ENCODE data around the gene R3HDM4.
"Not testable (repeated sequence)": the region's sequence is repeated elsewhere in the genome, so short reads cannot be mapped to it uniquely, and the experiment has no call there.

Gene R3HDM4

DNA sequence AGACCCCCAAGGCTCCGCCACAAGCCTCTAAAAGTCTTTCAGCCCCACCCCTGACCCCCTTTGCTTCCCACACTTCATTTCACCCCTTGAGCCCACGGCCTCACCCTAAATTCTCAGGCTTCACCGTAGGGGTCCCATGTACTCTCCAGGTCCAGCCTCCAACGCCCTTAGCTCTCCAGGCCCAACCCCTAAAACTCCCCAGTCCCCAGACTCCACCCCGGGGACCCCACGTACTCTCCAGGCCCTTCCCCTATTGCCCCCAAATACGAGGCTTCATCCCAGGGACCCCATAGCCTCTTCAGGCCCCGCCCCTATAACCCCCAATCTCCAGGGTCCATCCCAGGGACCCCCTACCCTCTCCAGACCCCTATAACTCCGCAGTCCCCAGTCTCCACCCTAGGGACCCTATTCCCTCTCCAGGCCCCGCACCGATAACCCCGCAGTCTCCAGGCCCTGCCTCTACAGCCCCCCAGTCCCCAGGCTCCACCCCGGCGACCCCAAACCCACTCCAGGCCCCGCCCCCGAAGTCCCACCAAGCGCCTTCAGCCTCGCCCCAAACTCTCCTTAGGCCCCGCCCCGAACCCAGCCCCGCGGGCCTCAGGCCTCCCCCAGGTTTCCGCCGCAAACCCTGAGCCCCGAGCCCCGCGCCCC lies 20.7 kb downstream of the R3HDM4 start:
- no peak for DNase-seq (ENCODE audit: low spot score)

DNA sequence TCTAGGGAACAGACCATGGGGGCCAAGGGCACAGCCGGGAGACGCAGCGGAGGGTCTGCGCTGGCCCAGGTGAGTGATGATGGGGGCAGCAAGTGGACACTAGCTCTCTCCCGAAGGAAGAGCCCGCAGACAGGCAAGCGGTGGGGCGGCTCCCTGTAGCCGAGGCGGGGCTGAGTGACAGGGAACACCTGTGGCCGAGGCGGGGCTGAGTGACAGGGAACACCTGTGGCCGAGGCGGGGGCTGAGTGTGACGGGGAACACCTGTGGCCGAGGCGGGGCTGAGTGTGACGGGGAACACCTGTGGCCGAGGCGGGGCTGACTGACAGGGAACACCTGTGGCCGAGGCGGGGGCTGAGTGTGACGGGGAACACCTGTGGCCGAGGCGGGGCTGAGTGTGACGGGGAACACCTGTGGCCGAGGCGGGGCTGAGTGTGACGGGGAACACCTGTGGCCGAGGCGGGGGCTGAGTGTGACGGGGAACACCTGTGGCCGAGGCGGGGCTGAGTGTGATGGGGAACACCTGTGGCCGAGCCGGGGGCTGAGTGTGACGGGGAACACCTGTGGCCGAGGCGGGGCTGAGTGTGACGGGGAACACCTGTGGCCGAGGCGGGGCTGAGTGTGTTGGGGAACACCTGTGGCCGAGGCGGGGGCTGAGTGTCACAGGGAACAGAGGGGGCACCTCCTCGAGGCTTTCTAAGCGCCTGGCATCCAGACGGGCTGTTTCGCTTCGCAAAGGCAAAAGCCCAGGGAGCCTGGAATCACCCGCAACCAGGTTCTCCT lies 21.4 kb downstream of the R3HDM4 start:
- not testable (repeated sequence) for DNase-seq (ENCODE audit: low spot score)

DNA sequence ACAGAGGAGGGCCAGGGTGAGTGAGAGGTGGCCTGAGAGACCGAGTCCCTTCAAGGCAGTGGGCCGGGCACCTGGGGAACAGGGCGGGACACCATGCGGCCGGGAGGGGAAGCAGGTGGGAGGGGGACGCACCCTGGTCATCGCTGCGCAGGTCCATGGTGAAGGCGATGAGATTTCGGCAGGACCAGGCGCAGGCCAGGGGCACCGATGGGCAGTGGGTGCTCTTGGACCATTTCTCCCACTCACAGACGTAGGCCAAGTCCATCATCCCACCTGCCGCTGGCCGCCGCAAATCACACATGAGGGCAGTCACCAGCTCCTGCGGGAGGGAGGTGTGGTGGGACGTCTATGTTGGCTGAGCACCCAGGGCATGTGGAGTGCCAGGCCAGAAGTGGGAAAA lies 22.2 kb downstream of the R3HDM4 start:
- DNase-seq (ENCODE audit: low spot score), result no peak

DNA sequence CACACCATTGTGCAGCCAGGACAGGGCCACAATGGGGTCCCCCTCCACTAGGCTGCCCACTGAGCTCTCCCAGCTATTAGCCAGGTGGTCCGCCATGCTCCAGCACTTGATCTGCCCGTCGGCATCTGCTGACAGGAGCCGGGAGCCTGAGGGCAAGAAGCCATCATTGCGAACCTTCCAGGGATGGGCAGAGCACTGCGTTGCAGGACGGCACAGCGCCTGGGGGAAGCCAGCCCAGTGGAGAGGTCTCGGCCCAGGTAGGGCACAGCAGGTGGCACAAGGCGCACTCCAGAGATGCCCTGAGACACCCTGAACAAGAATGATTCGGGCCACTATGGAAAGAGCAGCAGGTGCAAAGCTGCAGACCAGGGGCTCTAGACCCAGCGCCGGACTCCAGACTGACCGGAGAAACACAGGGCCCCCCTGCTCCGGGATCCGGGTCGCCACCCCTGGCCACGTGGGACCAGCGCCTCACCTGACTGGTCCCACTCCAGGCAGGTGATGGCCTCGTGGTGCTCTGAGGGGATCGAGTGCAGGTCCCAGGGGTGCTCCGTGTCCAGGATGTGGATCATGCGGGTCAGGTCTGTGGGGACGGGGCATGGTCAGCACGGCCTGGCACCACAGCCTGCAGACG lies 23.2 kb downstream of the R3HDM4 start:
- DNase-seq (ENCODE audit: low spot score), result no peak

DNA sequence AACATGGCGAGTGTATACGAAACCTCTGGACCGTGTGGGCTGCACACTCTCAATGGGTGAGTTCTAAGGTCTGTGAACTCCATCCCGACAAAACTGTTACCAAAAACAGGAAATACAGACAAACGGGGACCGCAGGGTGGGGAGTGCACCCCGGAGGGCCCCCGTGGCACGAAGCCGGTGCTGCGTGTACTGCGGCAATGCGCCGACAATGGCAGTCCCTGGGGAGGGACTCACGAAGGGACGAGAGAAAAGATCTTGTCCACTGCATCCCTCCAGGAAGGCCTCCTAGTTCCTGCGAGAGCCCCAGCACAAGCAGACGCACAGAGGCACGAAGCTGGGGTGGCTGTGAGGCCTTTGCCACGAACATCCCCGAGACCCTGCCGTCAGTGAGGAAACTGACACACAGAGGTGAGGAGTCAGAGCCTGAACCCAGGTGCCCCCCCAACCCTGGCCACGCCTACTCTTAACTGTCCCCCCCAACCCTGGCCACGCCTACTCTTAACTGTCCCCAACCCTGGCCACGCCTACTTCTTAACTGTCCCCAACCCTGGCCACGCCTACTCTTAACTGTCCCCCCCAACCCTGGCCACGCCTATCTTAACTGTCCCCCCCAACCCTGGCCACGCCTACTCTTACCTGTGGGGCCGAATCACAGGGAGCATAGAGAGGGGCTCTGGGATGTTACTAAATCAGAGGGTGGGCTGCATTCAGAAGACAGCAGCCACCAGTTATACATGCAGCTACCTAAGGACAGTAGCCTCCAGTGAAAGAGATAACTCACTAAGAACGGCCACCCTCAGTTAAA lies 24.2 kb downstream of the R3HDM4 start:
- DNase-seq (ENCODE audit: low spot score), result no peak

DNA sequence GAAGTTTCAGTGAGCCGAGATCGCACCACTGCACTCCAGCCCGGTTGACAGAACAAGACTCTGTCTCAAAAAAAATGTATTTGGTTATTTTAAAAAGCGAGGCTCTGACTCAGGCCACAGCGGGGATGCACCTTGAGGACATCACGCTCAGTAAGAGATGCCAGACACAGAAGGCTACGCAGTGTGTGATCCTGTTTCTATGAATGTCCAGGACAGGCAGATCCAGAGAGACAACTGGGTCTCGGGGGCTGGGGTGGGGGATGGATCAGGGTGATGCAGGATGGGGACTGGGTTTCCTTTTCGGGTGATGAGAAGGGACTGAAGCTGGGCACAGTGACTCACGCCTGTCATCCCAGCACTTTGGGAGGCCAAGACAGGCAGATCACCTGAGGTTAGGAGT lies 25.4 kb downstream of the R3HDM4 start:
- no peak for DNase-seq (ENCODE audit: low spot score)

DNA sequence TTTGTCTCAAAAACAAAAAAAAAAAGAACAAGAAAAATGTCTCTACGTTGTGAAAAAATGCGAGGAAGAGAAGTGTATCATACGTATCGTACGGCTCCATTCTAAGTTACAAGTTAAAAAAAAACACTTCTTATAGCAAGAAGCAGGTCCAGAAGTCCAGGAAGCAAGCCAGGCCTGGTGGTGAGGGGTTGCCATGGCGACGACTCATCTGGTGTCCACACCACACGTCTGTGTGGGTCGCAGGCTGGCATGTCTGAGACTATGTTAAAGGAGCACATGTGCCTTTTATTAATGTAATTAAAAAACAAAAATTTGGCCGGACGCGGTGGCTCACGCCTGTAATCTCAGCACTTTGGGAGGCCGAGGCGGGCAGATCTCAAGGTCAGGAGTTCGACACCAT lies 25.9 kb downstream of the R3HDM4 start:
- DNase-seq (ENCODE audit: low spot score), result peak; percentile 71

DNA sequence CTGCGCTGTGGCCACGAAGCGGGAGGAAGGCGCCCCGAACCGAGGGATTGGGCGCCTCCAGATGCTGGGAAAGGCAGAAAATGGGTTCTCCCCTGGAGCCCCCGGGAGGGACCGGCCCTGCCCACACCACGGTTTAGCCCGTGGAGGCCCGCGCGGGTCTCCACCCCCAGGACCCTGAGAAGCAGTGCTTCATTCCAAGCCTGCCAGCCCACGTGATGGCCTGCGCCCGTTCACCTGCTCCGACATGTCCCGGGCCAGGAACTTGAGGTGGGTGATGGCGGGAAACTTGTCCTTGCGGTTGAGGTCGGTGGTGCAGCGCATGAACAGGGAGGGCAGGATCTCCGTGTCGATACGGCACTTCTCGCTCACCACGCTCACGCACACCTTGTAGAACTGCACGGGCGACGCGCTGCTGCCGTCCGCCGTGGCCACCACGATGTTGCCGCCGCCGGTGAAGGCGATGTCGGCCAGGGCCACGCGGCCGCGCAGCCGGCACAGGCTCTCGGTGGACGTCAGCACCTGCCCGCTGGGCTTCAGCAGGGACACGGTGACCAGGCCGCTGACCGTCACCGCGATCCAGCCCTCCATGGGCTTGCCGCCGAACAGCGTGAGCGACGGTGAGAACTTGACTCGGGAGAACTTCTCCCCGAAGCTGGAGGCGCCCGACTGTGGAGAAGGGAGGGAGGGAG lies 27.3 kb downstream of the R3HDM4 start:
- DNase-seq (ENCODE audit: low spot score), result no peak

DNA sequence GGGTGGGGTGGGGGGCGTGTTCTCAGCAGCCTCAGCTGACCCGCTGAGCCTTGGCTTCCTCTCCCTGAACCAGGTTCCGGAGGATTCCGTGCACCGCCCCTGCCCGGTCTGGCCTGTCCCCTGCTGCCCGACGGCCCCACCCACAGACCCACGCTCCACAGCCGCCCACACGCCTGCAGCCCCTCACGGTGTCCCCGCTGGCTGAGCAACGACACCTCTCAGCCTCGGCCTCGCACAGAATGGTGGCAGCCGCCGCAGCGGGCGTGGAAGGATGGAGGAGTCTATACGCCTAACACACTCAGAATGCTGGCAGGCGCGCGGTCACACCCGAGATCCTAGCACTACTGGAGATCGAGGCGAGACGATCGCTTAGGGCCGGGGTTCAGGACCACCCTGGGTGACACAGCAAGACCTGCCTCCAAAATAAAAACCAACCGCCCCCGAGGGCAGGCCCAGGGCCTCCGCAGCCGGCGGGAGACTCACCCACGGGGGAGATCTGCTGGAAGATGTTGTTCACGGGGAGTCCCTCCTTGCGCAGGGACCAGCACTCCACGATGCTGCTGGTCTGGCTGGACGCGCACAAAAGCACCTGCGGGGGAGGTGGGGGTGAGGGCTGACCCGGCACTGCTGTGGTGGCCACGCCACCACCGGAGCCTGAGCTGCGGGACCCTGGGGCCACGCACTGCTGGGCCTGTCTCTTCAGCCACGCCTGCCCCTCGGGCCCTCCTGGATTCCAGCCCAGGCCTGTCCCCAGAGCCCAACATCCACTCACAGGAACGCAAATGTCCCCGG lies 28.4 kb downstream of the R3HDM4 start:
- no peak for DNase-seq (ENCODE audit: low spot score)

DNA sequence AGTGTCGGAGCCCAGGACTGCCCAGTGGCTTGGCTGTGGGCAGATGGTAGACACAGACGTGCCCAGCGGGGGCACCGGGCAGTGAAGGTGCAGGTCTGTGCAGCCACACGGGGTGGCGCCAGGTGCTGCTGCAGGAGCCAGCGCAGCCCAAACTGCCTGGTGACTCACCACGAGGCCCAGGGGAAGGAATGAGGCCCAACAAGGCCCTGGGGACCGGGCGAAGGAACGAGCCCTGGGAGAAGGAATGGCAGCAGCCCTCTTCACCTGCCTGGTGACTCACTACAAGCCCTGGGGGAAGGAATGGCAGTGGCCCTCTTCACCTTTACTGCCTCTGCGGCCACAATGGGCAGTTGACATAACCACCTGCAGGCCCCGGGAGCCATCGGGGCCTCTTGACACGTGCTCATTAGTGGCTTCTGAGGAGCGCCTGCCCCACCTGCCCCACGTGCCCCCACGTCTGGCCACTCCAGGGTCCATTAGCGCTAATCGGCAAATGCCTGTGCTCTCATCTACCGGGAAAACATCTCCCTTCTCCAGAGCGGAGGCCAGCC lies 29.3 kb downstream of the R3HDM4 start:
- no peak for DNase-seq (ENCODE audit: low spot score)

DNA sequence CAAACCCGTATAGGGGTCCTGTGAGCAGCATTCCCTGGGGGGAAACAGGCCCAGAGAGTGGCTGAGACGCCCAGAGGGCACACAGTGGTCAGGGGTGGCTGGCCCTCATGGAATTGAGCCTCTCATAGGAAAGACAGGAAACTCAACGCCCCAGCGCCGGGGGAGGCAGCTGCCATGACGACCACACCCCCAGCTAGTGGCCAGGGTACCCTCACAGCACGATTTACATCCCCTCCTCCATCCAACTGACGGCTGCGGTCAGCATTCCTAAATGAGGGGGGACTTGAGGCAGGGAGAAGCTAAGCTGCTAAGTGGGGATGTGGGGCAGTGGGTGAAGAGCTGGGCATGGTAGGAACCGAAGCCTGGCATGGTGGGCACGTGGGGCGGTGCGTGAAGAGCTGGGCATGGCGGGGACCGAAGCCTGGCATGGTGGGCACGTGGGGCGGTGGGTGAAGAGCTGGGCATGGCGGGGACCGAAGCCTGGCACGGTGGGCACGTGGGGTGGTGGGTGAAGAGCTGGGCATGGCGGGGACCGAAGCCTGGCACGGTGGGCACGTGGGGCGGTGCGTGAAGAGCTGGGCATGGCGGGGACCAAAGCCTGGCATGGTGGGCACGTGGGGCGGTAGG lies 30.0 kb downstream of the R3HDM4 start:
- no peak for DNase-seq (ENCODE audit: low spot score)

DNA sequence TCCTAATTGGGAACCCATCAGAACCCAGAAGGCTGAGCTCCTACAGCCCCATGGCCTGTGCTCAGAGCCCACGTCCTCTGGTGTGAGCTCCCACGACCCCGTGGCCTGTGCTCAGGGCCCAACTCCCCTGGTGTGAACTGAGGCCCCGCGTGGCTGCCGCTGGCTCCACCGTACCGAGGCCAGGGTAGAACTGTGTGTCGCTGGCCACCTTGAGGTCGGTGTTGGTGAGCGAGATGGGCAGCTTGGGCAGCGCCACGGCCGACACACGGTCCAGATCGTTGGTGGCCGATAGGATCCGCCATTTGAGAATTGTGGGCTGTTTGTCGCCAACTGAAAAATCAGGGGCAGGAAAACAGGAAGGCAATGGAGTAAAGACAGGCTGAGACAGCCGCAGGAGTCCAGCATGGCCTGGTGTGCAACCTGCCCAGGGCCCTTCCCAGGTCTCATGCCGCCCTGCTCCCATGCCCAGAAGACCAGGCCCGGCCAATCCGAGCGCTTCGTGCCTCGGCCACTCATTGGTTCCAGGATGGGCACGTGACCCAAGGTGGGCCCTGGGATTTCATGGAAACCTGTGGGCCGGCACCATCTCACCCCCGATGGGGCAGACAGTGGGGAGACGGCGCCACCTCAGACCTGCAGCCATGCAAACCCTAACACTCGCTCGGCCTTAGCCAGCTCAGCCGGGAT lies 31.5 kb downstream of the R3HDM4 start:
- DNase-seq (ENCODE audit: low spot score), result no peak

DNA sequence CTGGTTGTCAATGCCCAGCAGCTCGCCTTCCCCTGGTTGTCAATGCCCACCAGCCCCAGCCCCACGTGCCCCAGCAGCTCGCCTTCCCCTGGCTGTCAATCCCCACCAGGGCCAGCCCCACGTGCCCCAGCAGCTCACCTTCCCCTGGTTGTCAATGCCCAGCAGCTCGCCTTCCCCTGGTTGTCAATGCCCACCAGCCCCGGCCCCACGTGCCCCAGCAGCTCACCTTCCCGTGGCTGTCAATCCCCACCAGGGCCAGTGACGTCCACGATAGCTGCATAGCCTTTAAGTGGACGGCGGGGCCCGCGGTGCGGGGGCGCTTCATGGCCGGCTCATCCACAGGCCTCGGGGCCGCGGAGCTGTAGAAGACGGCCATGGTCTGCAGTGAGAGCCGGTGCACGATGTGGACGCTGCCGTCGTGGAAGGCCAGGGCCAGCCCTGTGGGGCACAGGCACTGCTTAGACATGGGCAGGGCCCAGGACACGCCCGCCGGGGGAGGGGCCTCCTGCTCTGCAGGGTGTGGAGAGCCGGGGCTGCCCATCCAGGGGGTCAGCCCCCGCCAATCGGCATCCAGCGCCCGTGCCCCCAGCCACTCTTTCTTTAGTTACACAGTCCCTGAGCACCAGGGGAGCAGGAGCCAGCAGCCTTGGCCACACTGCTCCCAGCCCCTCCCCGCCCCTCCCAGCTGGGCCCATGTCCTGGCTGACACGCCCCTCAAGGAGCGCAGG lies 33.1 kb downstream of the R3HDM4 start:
- DNase-seq (ENCODE audit: low spot score), result no peak

DNA sequence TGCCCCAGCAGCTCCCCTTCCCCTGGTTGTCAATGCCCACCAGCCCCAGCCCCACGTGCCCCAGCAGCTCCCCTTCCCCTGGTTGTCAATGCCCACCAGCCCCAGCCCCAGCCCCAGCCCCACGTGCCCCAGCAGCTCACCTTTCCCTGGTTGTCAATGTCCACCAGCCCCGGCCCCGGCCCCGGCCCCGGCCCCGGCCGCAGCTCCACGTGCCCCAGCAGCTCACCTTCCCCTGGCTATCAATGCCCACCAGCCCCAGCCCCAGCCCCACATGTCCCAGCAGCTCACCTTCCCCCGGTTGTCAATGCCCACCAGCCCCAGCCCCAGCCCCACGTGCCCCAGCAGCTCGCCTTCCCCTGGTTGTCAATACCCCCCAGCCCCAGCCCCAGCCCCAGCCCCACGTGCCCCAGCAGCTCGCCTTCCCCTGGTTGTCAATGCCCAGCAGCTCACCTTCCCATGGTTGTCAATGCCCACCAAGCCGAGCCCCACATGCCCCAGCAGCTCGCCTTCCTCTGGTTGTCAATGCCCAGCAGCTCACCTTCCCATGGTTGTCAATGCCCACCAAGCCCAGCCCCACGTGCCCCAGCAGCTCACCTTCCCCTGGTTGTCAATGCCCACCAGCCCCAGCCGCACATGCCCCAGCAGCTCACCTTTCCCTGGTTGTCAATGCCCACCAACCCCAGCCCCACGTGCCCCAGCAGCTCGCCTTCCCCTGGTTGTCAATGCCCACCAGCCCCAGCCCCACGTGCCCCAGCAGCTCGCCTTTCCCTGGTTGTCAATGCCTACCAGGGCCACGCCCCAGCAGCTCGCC lies 34.1 kb downstream of the R3HDM4 start:
- not testable (repeated sequence) for DNase-seq (ENCODE audit: low spot score)

DNA sequence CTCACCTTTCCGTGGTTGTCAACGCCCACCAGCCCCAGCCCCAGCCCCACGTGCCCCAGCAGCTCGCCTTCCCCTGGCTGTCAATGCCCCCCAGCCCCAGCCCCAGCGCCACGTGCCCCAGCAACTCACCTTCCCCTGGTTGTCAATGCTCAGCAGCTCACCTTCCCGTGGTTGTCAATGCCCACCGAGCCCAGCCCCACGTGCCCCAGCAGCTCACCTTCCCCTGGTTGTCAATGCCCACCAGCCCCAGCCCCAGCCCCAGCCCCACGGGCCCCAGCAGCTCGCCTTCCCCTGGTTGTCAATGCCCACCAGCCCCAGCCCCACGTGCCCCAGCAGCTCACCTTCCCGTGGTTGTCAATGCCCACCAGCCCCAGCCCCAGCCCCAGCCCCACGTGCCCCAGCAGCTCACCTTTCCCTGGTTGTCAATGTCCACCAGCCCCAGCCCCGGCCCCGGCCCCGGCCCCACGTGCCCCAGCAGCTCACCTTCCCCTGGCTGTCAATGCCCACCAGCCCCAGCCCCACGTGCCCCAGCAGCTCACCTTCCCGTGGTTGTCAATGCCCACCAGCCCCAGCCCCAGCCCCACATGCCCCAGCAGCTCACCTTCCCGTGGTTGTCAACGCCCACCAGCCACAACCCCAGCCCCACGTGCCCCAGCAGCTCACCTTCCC lies 34.9 kb downstream of the R3HDM4 start:
- DNase-seq (ENCODE audit: low spot score), result not testable (repeated sequence)

DNA sequence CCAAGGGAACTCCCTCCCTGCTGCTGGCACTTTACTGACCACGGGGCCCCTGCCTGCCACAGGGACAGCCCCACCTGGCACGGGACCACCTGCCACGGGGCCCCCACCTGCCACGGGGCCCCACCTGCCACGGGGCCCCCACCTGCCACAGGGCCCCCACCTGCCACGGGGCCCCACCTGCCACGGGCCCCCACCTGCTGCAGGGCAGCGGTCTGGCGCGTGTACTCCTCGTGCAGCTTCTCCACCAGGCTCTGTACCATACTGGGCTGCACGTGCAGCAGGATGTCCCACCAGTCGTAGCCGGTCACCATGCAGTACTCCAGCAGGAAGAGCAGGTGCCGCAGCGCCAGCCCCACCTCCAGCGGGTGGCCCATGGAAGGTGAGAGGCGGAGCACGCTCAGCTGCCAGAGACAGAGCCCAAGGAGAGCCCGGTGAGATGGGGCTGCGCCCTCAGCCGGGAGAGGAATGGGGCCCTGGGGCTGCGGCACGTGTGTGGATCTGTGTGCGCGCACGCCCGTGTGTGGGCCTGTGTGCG lies 36.2 kb downstream of the R3HDM4 start:
- no peak for DNase-seq (ENCODE audit: low spot score)

DNA sequence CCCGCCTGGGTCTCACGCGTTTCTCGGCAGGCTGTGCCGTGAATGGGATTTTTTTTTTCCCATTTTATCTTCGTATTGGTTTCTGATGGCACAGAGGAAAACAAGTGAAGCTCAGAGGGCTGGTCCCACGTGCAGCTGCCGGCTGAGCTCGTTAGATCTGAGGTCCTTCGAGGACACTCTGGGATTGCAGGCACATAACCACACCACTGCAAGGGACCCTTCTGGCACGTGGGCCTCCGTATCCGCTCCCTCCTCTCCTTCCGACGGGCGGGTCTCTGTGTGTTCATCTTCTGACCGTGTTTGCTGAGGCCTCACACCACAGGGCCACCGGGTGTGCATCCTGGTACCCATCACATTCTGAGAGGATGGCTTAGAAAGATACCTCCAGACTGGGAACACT lies 36.9 kb downstream of the R3HDM4 start:
- no peak for DNase-seq (ENCODE audit: low spot score)

Measured in AG08396 (cell line).